ENCODE data around the gene MYO5B.

The MYO5B gene

GRCh38 chr18:49968644-49969309 lies 226.2 kb downstream of the MYO5B start:
- no peak for DNase-seq (ENCODE audit: low read depth)

- DNase-seq (ENCODE audit: low read depth): no peak
Measured at GRCh38 chr18:49967636-49968313, 227.2 kb downstream of the MYO5B start.

DNA sequence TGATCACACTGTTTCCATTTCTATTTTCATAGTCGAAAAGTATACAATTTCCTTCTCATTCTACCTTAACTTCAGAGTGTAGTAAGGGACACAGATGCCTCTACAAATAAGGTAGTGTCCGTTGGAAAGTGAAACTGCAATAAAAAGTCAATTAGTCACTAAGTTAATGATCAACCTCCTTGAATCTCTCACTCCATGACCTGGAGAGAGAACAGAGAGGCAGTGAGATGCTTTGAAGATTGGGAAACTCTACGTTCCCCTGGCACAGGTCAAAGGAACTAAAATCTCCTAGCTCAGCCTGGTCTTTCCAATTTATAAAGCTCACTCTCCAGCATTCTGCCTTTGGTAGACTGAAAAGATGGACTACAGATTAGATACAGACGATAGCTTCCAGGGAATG lies 227.8 kb downstream of the MYO5B start:
- no peak for DNase-seq (ENCODE audit: low read depth)

DNA sequence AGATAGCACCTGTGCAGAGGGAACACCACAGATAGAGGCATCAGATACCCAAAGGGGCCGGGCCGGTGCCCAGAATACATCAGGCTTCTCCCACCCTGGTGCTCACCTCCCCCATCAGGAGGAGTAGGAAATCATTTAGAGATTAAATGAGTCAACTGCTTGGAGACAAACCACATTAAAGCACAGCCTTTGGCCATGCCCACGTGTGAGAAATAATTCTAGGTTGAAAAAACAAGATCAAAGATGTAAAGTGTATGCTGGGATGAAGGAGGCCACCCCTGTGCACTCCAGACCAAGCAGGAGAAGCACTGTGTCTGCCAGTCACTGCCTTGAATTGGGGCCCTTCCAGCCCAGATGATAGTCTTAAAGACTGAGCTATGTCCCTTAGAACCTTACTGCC lies 228.9 kb downstream of the MYO5B start:
- no peak for DNase-seq (ENCODE audit: low read depth)

DNA sequence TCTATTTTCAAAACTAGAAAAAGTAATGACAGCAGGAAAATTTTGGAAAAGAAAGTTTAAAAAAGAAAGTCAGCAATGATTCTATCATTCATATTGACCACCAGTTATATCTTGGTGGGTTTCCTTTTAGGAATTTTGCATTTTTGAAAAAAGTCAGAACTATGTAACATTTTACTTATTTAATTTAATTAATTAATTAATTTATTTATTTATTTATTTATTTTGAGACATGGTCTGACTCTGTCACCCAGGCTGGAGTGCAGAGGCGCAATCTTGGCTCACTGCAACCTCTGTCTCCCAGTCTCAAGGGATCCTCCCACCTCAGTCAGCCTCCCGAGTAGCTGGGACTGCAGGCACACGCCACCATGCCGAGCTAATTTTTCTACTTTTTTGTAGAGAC lies 231.7 kb downstream of the MYO5B start:
- DNase-seq (ENCODE audit: low read depth): no peak

GRCh38 chr18:49961271-49961670 lies 233.7 kb downstream of the MYO5B start:
- no peak for DNase-seq (ENCODE audit: low read depth)

DNA sequence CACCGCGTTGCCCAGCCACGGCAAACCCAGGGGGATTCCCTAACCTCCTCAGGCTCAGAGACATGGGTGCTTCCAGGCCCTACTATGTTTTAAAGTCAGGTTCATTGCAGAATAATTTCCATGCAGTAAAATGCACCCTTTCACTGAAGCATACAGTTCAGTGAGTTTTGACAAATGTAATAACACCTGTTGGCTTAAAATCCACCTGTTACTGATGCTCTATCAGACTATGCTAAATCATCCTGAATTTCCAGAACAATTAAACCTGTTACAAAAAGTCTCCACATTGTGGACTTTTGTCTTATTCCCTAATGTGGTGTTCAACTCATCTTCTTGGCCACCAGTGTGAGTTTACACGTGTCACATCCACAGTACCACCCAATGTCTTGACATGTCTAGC lies 234.6 kb downstream of the MYO5B start:
- no peak for DNase-seq (ENCODE audit: low read depth)

- DNase-seq (ENCODE audit: low read depth): no peak
Measured at GRCh38 chr18:49959176-49959575, 235.8 kb downstream of the MYO5B start.

GRCh38 chr18:49955263-49955662 lies 239.7 kb downstream of the MYO5B start:
- no peak for DNase-seq (ENCODE audit: low read depth)

GRCh38 chr18:49953391-49953790 lies 241.6 kb downstream of the MYO5B start:
- DNase-seq (ENCODE audit: low read depth): no peak

DNA sequence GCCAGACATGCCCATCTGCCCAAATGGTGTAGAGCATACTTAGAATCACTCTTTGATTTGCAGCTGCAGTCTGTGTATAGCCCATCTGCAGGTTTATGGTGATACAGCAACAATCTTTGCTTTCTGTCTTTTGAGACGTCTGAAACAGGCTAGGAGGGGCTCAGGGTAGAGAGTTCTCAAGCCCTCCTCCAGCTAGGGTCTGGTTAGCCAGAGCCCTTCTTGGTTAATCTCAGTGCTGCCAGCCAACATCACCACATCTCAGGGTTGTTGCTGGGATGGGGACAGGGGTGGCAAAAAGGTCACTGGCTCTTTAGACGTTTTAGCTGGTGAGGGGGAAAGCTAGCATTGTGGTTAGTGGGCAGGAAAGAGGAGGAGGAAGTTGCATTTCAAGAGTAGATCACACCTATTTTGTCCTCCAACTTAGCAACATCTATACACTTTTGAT lies 245.0 kb downstream of the MYO5B start:
- DNase-seq (ENCODE audit: low read depth): no peak

GRCh38 chr18:49948975-49949374 lies 246.0 kb downstream of the MYO5B start:
- no peak for DNase-seq (ENCODE audit: low read depth)

DNA sequence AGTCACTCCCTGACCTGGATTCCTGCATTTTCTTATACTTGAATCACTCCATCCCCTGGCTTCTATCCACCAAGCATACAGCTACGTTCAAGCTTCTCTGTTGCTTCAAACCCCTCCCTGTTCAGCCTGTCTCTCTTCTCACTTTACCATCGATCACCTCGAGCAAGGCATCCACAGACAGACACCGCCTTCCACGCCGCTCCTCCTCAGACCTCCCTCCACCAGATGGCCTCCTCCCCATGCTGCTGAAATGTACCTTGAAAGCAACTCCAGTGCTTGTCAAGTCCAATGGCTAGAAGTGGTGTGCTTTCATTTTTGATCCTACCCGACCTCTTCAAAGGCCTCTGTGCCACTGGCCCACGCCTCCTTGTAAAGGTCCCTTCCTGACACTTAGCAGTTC lies 250.3 kb downstream of the MYO5B start:
- no peak for DNase-seq (ENCODE audit: low read depth)

GRCh38 chr18:49936821-49937220 lies 258.1 kb downstream of the MYO5B start:
- DNase-seq (ENCODE audit: low read depth): no peak

DNA sequence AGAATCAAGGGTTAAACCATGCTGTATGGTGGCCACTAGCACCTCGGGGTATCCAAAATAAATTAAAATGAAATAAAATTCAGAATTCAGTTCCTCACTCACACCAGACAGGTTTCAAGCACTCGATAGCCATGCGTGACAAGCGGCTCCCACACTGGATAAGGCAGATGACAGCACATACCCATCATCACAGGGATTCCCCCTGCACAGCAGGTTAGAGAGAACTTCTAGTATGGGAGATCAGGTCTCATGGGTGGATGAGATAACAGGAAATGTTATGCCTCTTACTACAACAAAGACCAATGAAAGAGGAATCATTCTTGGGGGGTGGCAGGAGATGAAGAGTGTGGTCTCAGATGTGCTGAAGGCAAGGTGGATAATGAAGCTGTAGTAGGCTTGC lies 259.7 kb downstream of the MYO5B start:
- no peak for DNase-seq (ENCODE audit: low read depth)

- DNase-seq (ENCODE audit: low read depth): no peak
Measured at GRCh38 chr18:49934457-49934856, 260.5 kb downstream of the MYO5B start.

GRCh38 chr18:49933530-49934128 lies 261.3 kb downstream of the MYO5B start:
- no peak for DNase-seq (ENCODE audit: low read depth)

- no peak for DNase-seq (ENCODE audit: low read depth)
Measured at GRCh38 chr18:49931760-49932159, 263.2 kb downstream of the MYO5B start.

DNA sequence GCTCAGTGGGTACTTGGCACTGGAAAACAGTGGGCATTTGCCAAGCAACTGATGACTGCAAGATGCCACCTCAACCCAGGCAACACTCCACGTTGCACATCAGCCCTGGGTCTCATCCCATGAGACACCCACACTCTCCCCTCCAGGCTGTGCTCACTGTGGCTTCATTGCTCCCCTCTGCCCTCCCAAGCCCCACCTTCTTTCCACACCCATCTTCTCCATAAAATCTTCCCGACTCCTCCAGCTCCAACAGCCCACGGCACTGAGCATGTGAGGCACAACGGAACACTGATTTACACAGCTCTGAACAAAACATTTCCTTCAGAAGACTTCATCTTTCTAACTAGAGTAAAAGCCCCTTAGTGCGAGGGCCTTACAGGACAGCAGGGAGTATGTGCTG lies 263.8 kb downstream of the MYO5B start:
- no peak for DNase-seq (ENCODE audit: low read depth)

GRCh38 chr18:49926106-49926745 lies 268.7 kb downstream of the MYO5B start:
- DNase-seq (ENCODE audit: low read depth): no peak

GRCh38 chr18:49924293-49924983 lies 270.5 kb downstream of the MYO5B start:
- DNase-seq (ENCODE audit: low read depth): no peak

DNA sequence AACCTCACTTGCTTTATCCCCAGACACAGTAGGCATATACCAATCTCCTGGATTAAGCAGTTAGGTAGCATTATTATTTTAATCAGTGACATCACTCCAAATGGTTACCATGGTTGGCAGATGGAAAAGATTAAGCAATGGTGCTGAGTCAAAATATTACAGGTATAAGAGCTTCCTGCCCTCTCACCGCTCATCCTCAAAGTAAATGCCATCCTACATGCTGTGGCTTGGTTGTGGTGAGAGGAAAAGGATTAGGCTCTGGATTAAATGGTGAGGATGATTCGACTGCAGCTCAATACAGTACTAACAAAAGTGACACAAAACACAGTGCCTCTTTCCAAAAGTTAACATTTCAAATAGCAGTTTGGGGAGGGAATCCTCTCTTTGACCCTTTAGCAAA lies 272.7 kb downstream of the MYO5B start:
- no peak for DNase-seq (ENCODE audit: low read depth)

Measured in activated T-cell treated with anti-CD3 and anti-CD28 coated beads for 48 hours (primary cell).